GM18951 (cell line): Measurements from ENCODE around the gene HIRIP3.

Experiments
- POLR2A ChIP-seq: IDR thresholded peaks from 4 replicates; pipeline ENCODE4 v1.6.1; 2011; ENCODE audit warnings: mild to moderate bottlenecking; ENCODE audit not compliant: insufficient read length, insufficient read depth; ENCODE audit errors: extremely low read depth
- in situ Hi-C: fragments of 300-500 bp; cut with MboI; formaldehyde crosslinking; loops from one replicate; pipeline ENCODE4 v1.12.0; 2022; ENCODE audit warnings: low sequenced_read_pairs, mixed read lengths, inconsistent platforms; ENCODE audit not compliant: unreplicated experiment

The HIRIP3 gene

GRCh38 chr16:29990883-29991570, 4.4 kb downstream of the HIRIP3 start:
- in situ Hi-C loops = no loop called here
- no peak for TF ChIP-seq POLR2A

GRCh38 chr16:29990034-29990433, 5.4 kb downstream of the HIRIP3 start:
- no peak for TF ChIP-seq POLR2A
- in situ Hi-C loops = no loop called here

GRCh38 chr16:29989111-29989858, 6.1 kb downstream of the HIRIP3 start:
- no peak for TF ChIP-seq POLR2A
- in situ Hi-C loops = no loop called here

- no peak for TF ChIP-seq POLR2A
- in situ Hi-C loops = no loop called here
These were observed 6.9 kb downstream of the HIRIP3 start for GRCh38 chr16:29988346-29989075.

- no peak for TF ChIP-seq POLR2A
- in situ Hi-C loops = no loop called here
These were observed 7.9 kb downstream of the HIRIP3 start for GRCh38 chr16:29987371-29988085.

GRCh38 chr16:29986931-29987330, 8.5 kb downstream of the HIRIP3 start:
- in situ Hi-C loops = no loop called here
- TF ChIP-seq POLR2A = no peak

GRCh38 chr16:29986231-29986630, 9.2 kb downstream of the HIRIP3 start:
- TF ChIP-seq POLR2A = no peak
- in situ Hi-C loops = no loop called here

GRCh38 chr16:29985271-29985811, 10.1 kb downstream of the HIRIP3 start:
- in situ Hi-C loops = no loop called here
- no peak for TF ChIP-seq POLR2A

- no peak for TF ChIP-seq POLR2A
- in situ Hi-C loops = no loop called here
These were observed 10.7 kb downstream of the HIRIP3 start for GRCh38 chr16:29984764-29985147.

GRCh38 chr16:29984137-29984763, 11.2 kb downstream of the HIRIP3 start:
- in situ Hi-C loops = no loop called here
- TF ChIP-seq POLR2A = no peak

GRCh38 chr16:29983420-29984136, 11.8 kb downstream of the HIRIP3 start:
- no peak for TF ChIP-seq POLR2A
- in situ Hi-C loops = no loop called here
